Measurements from ENCODE around the gene ZNF821.

DNA sequence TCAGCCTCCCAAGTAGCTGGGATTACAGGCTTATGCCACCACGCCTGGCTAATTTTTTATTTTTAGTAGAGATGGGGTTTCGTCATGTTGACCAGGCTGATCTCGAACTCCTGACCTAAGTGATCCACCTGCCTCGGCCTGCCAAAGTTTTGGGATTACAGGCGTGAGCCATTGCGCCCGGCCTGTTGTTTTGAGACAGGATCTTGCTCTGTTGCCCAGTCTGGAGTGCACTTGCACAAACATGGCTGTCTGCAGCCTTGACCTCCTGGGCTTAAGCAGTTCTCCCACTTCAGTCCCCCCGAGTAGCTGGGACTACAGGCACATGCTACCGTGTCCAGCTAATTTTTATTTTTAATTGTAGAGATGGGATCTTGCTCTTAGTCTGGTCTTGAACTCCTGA is 20.3 kb upstream of the ZNF821 start:
- TF ChIP-seq GATA2 (IDR thresholded peaks at IDR 0.05; ENCODE audit: low read depth, low read length) (no peak), GATA3 (IDR thresholded peaks at IDR 0.05; ENCODE audit: low read depth, low read length) (no peak)

Data from SH-SY5Y (cell line).